K562 (cell line): Measurements from ENCODE around the gene TFRC. TPM values are rescaled to one million over a fixed set of nuclear protein-coding genes. Genes with fewer than 3 reads are reported as not detected.

Experiments
- AFF4 ChIP-seq: sonication (generic); formaldehyde crosslinking; IDR thresholded peaks from 2 replicates; pipeline ENCODE4 v1.8.0; 2023; ENCODE audit warnings: mild to moderate bottlenecking, missing genetic modification reagents
- ATF2 ChIP-seq: sonication (generic); formaldehyde crosslinking; IDR thresholded peaks from 2 replicates; pipeline ENCODE4 v1.8.1; 2022; ENCODE audit warnings: missing genetic modification reagents
- CBX3 ChIP-seq, 2 experiments: IDR thresholded peaks; 1 replicate in 1 of 2; 2 replicates in 1 of 2; pipeline ENCODE4 v1.6.1; 2012; ENCODE audit warnings: inconsistent platforms in 2 of 2, low read length in 2 of 2, borderline replicate concordance in 1 of 2, control low read depth in 1 of 2
- ETV1 ChIP-seq: fragments of 450-650 bp; conservative IDR thresholded peaks from 2 replicates; pipeline ENCODE4 v1.6.1; 2016; ENCODE audit warnings: missing genetic modification characterization, control low read depth, low read depth, missing compliant biosample characterization
- HDAC6 ChIP-seq: IDR thresholded peaks from 2 replicates; pipeline ENCODE4 v1.6.1; 2012; ENCODE audit warnings: low read depth, mild to moderate bottlenecking, control low read depth, inconsistent platforms, low read length, moderate library complexity
- KDM4B ChIP-seq, 2 experiments: fragments of 450-650 bp in 1 of 2; sonication (generic) in 1 of 2; IDR thresholded peaks; 2 replicates each; pipeline ENCODE4 v1.6.1; 2016 to 2017; ENCODE audit warnings: borderline replicate concordance in 2 of 2, antibody characterized with exemption in 1 of 2, low read depth in 1 of 2, mild to moderate bottlenecking in 1 of 2
- MCM5 ChIP-seq: fragments of 450-650 bp; IDR thresholded peaks from 2 replicates; pipeline ENCODE4 v1.6.1; 2016; ENCODE audit warnings: low read depth
- MYNN ChIP-seq, 2 experiments: sonication (generic); formaldehyde crosslinking in 1 of 2; IDR thresholded peaks; 2 replicates each; pipeline versions ENCODE4 v1.5.0 to v1.6.1; 2016 to 2020; ENCODE audit warnings: antibody characterized with exemption in 1 of 2, missing genetic modification reagents in 1 of 2
- NEUROD1 ChIP-seq: fragments of 150-350 bp; IDR thresholded peaks from 2 replicates; pipeline ENCODE4 v1.6.1; 2014; ENCODE audit warnings: borderline replicate concordance, low read length, low read depth; ENCODE audit not compliant: partially characterized antibody
- POLR2G ChIP-seq: fragments of 200-400 bp; formaldehyde crosslinking; IDR thresholded peaks from 2 replicates; pipeline ENCODE4 v1.6.1; 2017; ENCODE audit warnings: low read depth, mild to moderate bottlenecking, antibody characterized with exemption, low read length, moderate library complexity
- PREB ChIP-seq: sonication (generic); formaldehyde crosslinking; IDR thresholded peaks from 2 replicates; pipeline ENCODE4 v1.8.1; 2023; ENCODE audit warnings: mild to moderate bottlenecking, missing genetic modification reagents
- SIN3A ChIP-seq, 2 experiments: fragments of 150-350 bp in 1 of 2; IDR thresholded peaks; 2 replicates each; pipeline ENCODE4 v1.6.1; 2011 to 2016; ENCODE audit warnings: borderline replicate concordance in 2 of 2, low read depth in 2 of 2, low read length in 2 of 2, mild to moderate bottlenecking in 2 of 2, moderate library complexity in 2 of 2; ENCODE audit not compliant: control insufficient read depth in 1 of 2
- SMARCA4 ChIP-seq: fragments of 450-650 bp; IDR thresholded peaks from 2 replicates; pipeline ENCODE4 v1.6.1; 2016
- SNRNP70 ChIP-seq: fragments of 200-400 bp; formaldehyde crosslinking; optimal IDR thresholded peaks from 2 replicates; pipeline ENCODE3; 2017; ENCODE audit warnings: low read depth, low read length
- SPI1 ChIP-seq: IDR thresholded peaks from 2 replicates; pipeline ENCODE4 v1.6.1; 2011; ENCODE audit warnings: low read depth, low read length, control low read depth, borderline replicate concordance
- TRIM28 ChIP-seq: fragments of 450-650 bp; IDR thresholded peaks from 2 replicates; pipeline ENCODE4 v1.6.1; 2017
- VEZF1 ChIP-seq: fragments of 200-800 bp; sonication (Bioruptor generic); IDR thresholded peaks from 2 replicates; pipeline ENCODE4 v1.6.1; 2017; ENCODE audit warnings: missing genetic modification characterization, missing compliant biosample characterization
- ZFP36 ChIP-seq: fragments of 150-350 bp; IDR thresholded peaks from 2 replicates; pipeline ENCODE4 v1.6.1; 2018; ENCODE audit warnings: low read length, low read depth; ENCODE audit not compliant: partially characterized antibody
- polyA plus RNA-seq, 8 experiments: library from polyadenylated mRNA; depleted of rRNA in 4 of 8; stranded (reverse) in 5 of 8; unstranded in 3 of 8; fragments of >200 nt; fragmentation: Nextera tagmentation in 2 of 8; fragmentation: Illumina TruSeq in 1 of 8; extraction: Ambion mirVana in 2 of 8; extraction: Trizol in 1 of 8; gene quantifications; 2 replicates each; pipeline versions ENCODE4 v1.2.1 to v1.2.3, GENCODE V29; 2011 to 2014; ENCODE audit warnings: inconsistent platforms in 1 of 8, missing spikeins in 1 of 8
- total RNA-seq, 7 experiments: library from RNA; depleted of rRNA in 6 of 7; stranded (reverse); fragments of >200 nt in 6 of 7; fragmentation: Illumina TruSeq in 2 of 7; extraction: Trizol in 2 of 7; gene quantifications; 2 replicates each; pipeline versions ENCODE4 v1.2.1 to v1.2.3, GENCODE V29; 2011 to 2021; ENCODE audit warnings: low replicate concordance in 1 of 7

TFRC gene
- total and polyA plus RNA-seq, 9 of the 15 experiments (the other 6 are each of a cell fraction or from before 2014, with no cell fraction given): 149 to 679 (median 332) TPM

GRCh38 chr3:196127308-196128040 lies 45.6 kb upstream of the TFRC start (continued):
- TF ChIP-seq ATF2 (no peak), MCM5 (no peak), VEZF1 (CRISPR knock-in tag) (peak; percentile 90), SPI1 (peak; percentile 52; the same call in 1 of the 2 replicates), CBX3 (IDR thresholded peaks at IDR 0.05; ENCODE audit: borderline replicate concordance in 1 of 2, low read length in 2 of 2) (0 out of 3 replicates have a peak, but pooled peaks of 1 of the 2 experiments have one; percentile 16), TRIM28 (peak; percentile 51; the same call in 1 of the 2 replicates), ZFP36 (peak; percentile 41), POLR2G (peak; percentile 60), KDM4B (IDR thresholded peaks at IDR 0.05; ENCODE audit: borderline replicate concordance in 2 of 2, low read depth in 1 of 2) (peak in 1 of 2 experiments; percentile 79; a peak in 2 of 4 replicates), ETV1 (peak; percentile 89), SNRNP70 (peak; percentile 25), SIN3A (IDR thresholded peaks at IDR 0.05; ENCODE audit: borderline replicate concordance in 2 of 2, control insufficient read depth in 1 of 2, low read depth in 2 of 2, low read length in 2 of 2) (no peak; a peak in 1 of 4 replicates), AFF4 (CRISPR knock-in tag) (peak; percentile 78; the same call in 1 of the 2 replicates), PREB (0 out of 2 replicates have a peak, but pooled peaks have one; percentile 11), MYNN (IDR thresholded peaks at IDR 0.05) (peak; percentile 52; the same call in 1 of the 2 replicates), MYNN (CRISPR knock-in tag; IDR thresholded peaks at IDR 0.05) (no peak), SMARCA4 (peak; percentile 82), HDAC6 (no peak), NEUROD1 (peak; percentile 58)
